Measurements from ENCODE around the gene EEF2.
"Not testable (repeated sequence)": the region's sequence is repeated elsewhere in the genome, so short reads cannot be mapped to it uniquely, and the experiment has no call there.

The EEF2 gene

GRCh38 chr19:4015705-4016402 lies 30.6 kb upstream of the EEF2 start:
- ChIA-PET CTCF (no interaction called here), POLR2A (no interaction called here)
- DNase-seq (ENCODE audit: extremely low spot score): no peak
- TF ChIP-seq CTCF (IDR thresholded peaks at IDR 0.05; ENCODE audit: control extremely low read depth, extremely low read depth, low read depth, missing control alignments): no peak

GRCh38 chr19:4014541-4015491 lies 29.6 kb upstream of the EEF2 start:
- TF ChIP-seq CTCF (IDR thresholded peaks at IDR 0.05; ENCODE audit: control extremely low read depth, extremely low read depth, low read depth, missing control alignments): no peak
- CTCF ChIA-PET: no interaction called here
- no peak for DNase-seq (ENCODE audit: extremely low spot score)
- POLR2A ChIA-PET: no interaction called here

DNA sequence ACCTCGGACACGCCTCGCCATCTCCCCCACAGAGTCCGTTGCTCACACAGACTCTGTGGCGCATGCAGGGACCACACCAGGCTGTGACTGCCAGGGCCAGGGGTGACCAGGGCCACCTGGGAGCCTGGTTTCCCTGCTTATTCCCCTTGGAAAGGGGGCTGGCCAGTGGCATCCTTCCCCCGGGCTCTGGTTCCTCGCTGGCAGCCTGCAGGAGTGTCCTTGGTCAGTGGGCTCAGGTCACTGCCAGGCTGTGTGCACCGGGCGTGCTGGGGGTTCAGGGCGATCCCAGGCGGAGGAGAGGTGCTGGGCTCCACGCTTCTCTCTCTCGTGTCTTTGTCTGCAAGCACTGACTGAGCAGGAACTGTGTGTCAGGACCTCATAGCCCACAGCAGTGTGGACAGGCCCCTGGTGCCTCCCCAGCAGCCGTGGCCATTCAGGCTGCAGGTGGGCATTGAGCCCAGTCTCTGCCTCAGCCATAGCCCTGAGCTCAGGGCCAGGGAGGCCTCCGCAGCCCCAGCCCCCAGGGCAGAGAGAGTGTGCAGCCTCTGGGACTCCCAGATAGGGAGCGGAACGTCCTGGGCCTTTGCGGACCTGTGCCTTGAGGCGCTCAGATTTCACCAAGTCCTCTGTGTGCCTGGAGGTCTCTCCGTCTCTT lies 28.8 kb upstream of the EEF2 start:
- CTCF ChIA-PET: no interaction called here
- no peak for TF ChIP-seq CTCF (IDR thresholded peaks at IDR 0.05; ENCODE audit: control extremely low read depth, extremely low read depth, low read depth, missing control alignments)
- no peak for DNase-seq (ENCODE audit: extremely low spot score)
- POLR2A ChIA-PET: no interaction called here

DNA sequence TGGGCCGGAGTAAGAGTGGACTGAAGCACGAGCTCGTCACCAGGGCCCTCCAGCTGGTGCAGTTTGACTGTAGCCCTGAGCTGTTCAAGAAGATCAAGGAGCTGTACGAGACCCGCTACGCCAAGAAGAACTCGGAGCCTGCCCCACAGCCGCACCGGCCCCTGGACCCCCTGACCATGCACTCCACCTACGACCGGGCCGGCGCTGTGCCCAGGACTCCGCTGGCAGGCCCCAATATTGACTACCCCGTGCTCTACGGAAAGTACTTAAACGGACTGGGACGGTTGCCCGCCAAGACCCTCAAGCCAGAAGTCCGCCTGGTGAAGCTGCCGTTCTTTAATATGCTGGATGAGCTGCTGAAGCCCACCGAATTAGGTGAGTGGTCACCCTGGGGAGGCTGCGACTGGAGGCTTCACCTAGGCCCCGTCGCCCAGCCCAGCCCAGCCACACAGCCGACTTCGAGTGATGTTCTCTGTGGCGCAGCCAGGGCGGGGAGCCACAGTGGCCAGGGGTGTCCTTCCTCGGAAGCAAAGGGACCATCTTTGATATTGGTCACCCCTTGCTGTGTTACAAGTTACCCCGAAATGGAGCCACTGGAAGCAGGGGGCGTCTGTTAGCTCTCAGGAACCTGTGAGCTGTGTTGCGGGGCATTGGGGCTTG lies 27.8 kb upstream of the EEF2 start:
- DNase-seq (ENCODE audit: extremely low spot score): no peak
- ChIA-PET POLR2A (no interaction called here), CTCF (no interaction called here)
- no peak for TF ChIP-seq CTCF (IDR thresholded peaks at IDR 0.05; ENCODE audit: control extremely low read depth, extremely low read depth, low read depth, missing control alignments)

GRCh38 chr19:4012092-4012974 lies 27.1 kb upstream of the EEF2 start:
- ChIA-PET CTCF (no interaction called here), POLR2A (no interaction called here)
- DNase-seq (ENCODE audit: extremely low spot score): no peak
- TF ChIP-seq CTCF (IDR thresholded peaks at IDR 0.05; ENCODE audit: control extremely low read depth, extremely low read depth, low read depth, missing control alignments): no peak

- CTCF ChIA-PET; DNase-seq (ENCODE audit: extremely low spot score); POLR2A ChIA-PET: not testable (repeated sequence)
Observed at GRCh38 chr19:4011430-4011829, 26.2 kb upstream of the EEF2 start.
